Measurements from ENCODE around the gene TYW1B.
"Not testable (repeated sequence)": the region's sequence is repeated elsewhere in the genome, so short reads cannot be mapped to it uniquely, and the experiment has no call there.

The TYW1B gene

GRCh38 chr7:72760602-72761001, 67.4 kb downstream of the TYW1B start:
- no peak for DNase-seq (ENCODE audit: insufficient read length, low spot score)
- no peak for FAIRE-seq

- FAIRE-seq: no peak
These were observed 73.7 kb downstream of the TYW1B start for GRCh38 chr7:72754312-72754711.

GRCh38 chr7:72753781-72754180, 74.2 kb downstream of the TYW1B start:
- no peak for DNase-seq (ENCODE audit: insufficient read length, low spot score)
- no peak for FAIRE-seq

More at GRCh38 chr7:72754312-72754711, 73.7 kb downstream of the TYW1B start:
- no peak for DNase-seq (ENCODE audit: insufficient read length, low spot score)

- not testable (repeated sequence) for FAIRE-seq; DNase-seq (ENCODE audit: insufficient read length, low spot score)
These were observed 74.8 kb downstream of the TYW1B start for GRCh38 chr7:72753229-72753628.

GRCh38 chr7:72751978-72752377, 76.0 kb downstream of the TYW1B start:
- no peak for DNase-seq (ENCODE audit: insufficient read length, low spot score)
- no peak for FAIRE-seq

GRCh38 chr7:72751378-72751777, 76.6 kb downstream of the TYW1B start:
- FAIRE-seq (no peak), DNase-seq (ENCODE audit: insufficient read length, low spot score) (no peak)

GRCh38 chr7:72748649-72749048, 79.4 kb downstream of the TYW1B start:
- FAIRE-seq: peak; percentile 13
- DNase-seq (ENCODE audit: insufficient read length, low spot score): not testable (repeated sequence)

GRCh38 chr7:72744244-72744926, 83.6 kb downstream of the TYW1B start:
- DNase-seq (ENCODE audit: insufficient read length, low spot score); FAIRE-seq: not testable (repeated sequence)

- DNase-seq (ENCODE audit: insufficient read length, low spot score); FAIRE-seq: not testable (repeated sequence)
These were observed 84.2 kb downstream of the TYW1B start for GRCh38 chr7:72743801-72744200.

GRCh38 chr7:72739716-72740115, 88.3 kb downstream of the TYW1B start:
- FAIRE-seq; DNase-seq (ENCODE audit: insufficient read length, low spot score): not testable (repeated sequence)

GRCh38 chr7:72735855-72736254, 92.1 kb downstream of the TYW1B start:
- not testable (repeated sequence) for DNase-seq (ENCODE audit: insufficient read length, low spot score); FAIRE-seq

- FAIRE-seq: not testable (repeated sequence)
These were observed 97.2 kb downstream of the TYW1B start for GRCh38 chr7:72730815-72731214.

GRCh38 chr7:72730384-72730783, 97.6 kb downstream of the TYW1B start:
- DNase-seq (ENCODE audit: insufficient read length, low spot score); FAIRE-seq: not testable (repeated sequence)

More at GRCh38 chr7:72730815-72731214, 97.2 kb downstream of the TYW1B start:
- not testable (repeated sequence) for DNase-seq (ENCODE audit: insufficient read length, low spot score)

GRCh38 chr7:72729130-72729529, 98.9 kb downstream of the TYW1B start:
- not testable (repeated sequence) for DNase-seq (ENCODE audit: insufficient read length, low spot score); FAIRE-seq

- FAIRE-seq; DNase-seq (ENCODE audit: insufficient read length, low spot score): not testable (repeated sequence)
These were observed 105.3 kb downstream of the TYW1B start for GRCh38 chr7:72722694-72723093.

GRCh38 chr7:72720890-72721289, 107.1 kb downstream of the TYW1B start:
- DNase-seq (ENCODE audit: insufficient read length, low spot score); FAIRE-seq: not testable (repeated sequence)

GRCh38 chr7:72717252-72717774, 110.7 kb downstream of the TYW1B start:
- DNase-seq (ENCODE audit: insufficient read length, low spot score); FAIRE-seq: not testable (repeated sequence)

GRCh38 chr7:72711927-72712326, 116.1 kb downstream of the TYW1B start:
- DNase-seq (ENCODE audit: insufficient read length, low spot score): not testable (repeated sequence)

GRCh38 chr7:72710983-72711382, 117.0 kb downstream of the TYW1B start:
- DNase-seq (ENCODE audit: insufficient read length, low spot score): no peak
- no peak for FAIRE-seq

More at GRCh38 chr7:72711927-72712326, 116.1 kb downstream of the TYW1B start:
- FAIRE-seq: not testable (repeated sequence)

- FAIRE-seq (no peak), DNase-seq (ENCODE audit: insufficient read length, low spot score) (no peak)
These were observed 118.1 kb downstream of the TYW1B start for GRCh38 chr7:72709909-72710308.

GRCh38 chr7:72708371-72709050, 119.5 kb downstream of the TYW1B start:
- not testable (repeated sequence) for DNase-seq (ENCODE audit: insufficient read length, low spot score); FAIRE-seq
